ENCODE measurements around the gene BTBD2.
"Not testable (repeated sequence)": the region's sequence is repeated elsewhere in the genome, so short reads cannot be mapped to it uniquely, and the experiment has no call there.

BTBD2 gene

DNA sequence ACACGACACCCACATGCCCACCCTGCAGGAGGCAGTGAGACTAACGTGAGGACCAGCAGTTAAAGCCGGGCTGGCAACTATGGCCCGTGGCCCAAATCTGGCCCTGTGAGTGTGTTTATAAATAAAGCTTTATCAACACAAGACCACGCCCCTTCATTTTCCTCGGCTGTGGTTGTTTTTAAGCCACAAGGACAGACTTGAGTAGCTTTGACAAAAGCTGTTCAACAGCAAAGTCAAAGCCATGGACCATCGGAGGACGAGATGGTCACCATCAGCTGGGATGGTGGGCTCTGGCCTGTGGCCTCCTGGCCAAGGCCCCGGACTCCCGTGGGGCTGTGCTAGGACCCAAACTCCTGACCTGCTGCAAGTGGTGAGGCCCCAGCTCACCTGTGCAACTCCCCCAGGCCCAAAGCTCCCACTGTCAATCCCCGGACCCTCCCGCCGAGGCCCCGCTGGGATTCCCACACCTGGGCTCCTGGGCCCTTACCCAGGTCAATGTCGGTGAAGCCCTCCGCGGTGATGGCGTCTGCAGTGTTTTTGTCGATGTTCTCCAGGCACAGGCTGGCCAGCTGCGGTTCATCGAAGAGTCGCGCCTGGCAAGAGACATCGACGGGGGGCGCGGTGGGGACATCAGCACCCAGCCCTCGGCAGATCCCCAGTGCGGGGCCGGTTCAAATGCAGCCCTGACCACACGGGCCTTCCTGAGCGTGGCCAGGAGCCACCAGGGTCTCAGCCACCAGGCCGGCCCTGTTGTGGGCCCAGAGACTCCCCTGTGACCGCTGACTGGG lies 25.1 kb downstream of the BTBD2 start:
- H4K8ac ChIP-seq (ENCODE audit: low read depth, low read length) = no peak overlapping the region
- no peak overlapping the region for H3K56ac ChIP-seq (ENCODE audit: low read length)
- no peak overlapping the region for H4K5ac ChIP-seq (ENCODE audit: low read length)
- H2AK5ac ChIP-seq (ENCODE audit: low read length) = no peak overlapping the region
- no peak overlapping the region for H3K9ac ChIP-seq (ENCODE audit: low read length)
- no peak overlapping the region for H3K4me3 ChIP-seq (ENCODE audit: low read length)
- no peak overlapping the region for H2BK120ac ChIP-seq (ENCODE audit: low read depth, low read length)
- H2BK5ac ChIP-seq (ENCODE audit: low read length) = no peak overlapping the region
- H3K23ac ChIP-seq (ENCODE audit: low read length) = no peak overlapping the region
- H3K4ac ChIP-seq (ENCODE audit: low read depth, low read length) = no peak overlapping the region
- DNase-seq = no peak
- no peak overlapping the region for H3K27ac ChIP-seq (ENCODE audit: low read depth, low read length)
- H3K36me3 ChIP-seq (ENCODE audit: control insufficient read depth, insufficient read depth, low read length) = peaks cover 2% of the 10 kb centered on the region
- H2BK15ac ChIP-seq (replicated peaks; ENCODE audit: low read depth) = no peak overlapping the region
- WGBS (ENCODE audit: extremely low coverage, insufficient coverage, low lambda C conversion rate) = no CpG with 5 or more reads among the region's 34 CpGs
- no peak overlapping the region for H3K18ac ChIP-seq (ENCODE audit: low read length)
- H3K4me1 ChIP-seq (ENCODE audit: control insufficient read depth, low read depth, low read length) = no peaks in the 10 kb centered on the region
- H3K79me2 ChIP-seq (ENCODE audit: control insufficient read depth, insufficient read depth, low read length) = no peaks in the 10 kb centered on the region
- no peaks in the 10 kb centered on the region for H3K79me1 ChIP-seq (ENCODE audit: low read length)
- no peaks in the 10 kb centered on the region for H3K27me3 ChIP-seq (ENCODE audit: insufficient read depth, low read length, poor library complexity)
- no peak overlapping the region for H3K4me2 ChIP-seq (ENCODE audit: low read length)

GRCh38 chr19:1989513-1990229 lies 25.8 kb downstream of the BTBD2 start:
- H3K4me2 ChIP-seq (ENCODE audit: low read length) = no peak overlapping the region
- H3K4me1 ChIP-seq (ENCODE audit: control insufficient read depth, low read depth, low read length) = no peaks in the 10 kb centered on the region
- H3K27me3 ChIP-seq (ENCODE audit: insufficient read depth, low read length, poor library complexity) = no peaks in the 10 kb centered on the region
- H2BK120ac ChIP-seq (ENCODE audit: low read depth, low read length) = no peak overlapping the region
- no peak overlapping the region for H4K8ac ChIP-seq (ENCODE audit: low read depth, low read length)
- no peak overlapping the region for H3K9ac ChIP-seq (ENCODE audit: low read length)
- H3K18ac ChIP-seq (ENCODE audit: low read length) = no peak overlapping the region
- no peaks in the 10 kb centered on the region for H3K79me2 ChIP-seq (ENCODE audit: control insufficient read depth, insufficient read depth, low read length)
- peaks cover 2% of the 10 kb centered on the region for H3K36me3 ChIP-seq (ENCODE audit: control insufficient read depth, insufficient read depth, low read length)
- no peak overlapping the region for H3K27ac ChIP-seq (ENCODE audit: low read depth, low read length)
- no peak overlapping the region for H3K4ac ChIP-seq (ENCODE audit: low read depth, low read length)
- no peak overlapping the region for H3K56ac ChIP-seq (ENCODE audit: low read length)
- no peak overlapping the region for H2BK15ac ChIP-seq (replicated peaks; ENCODE audit: low read depth)
- no peaks in the 10 kb centered on the region for H3K79me1 ChIP-seq (ENCODE audit: low read length)
- H3K4me3 ChIP-seq (ENCODE audit: low read length) = no peak overlapping the region
- H2BK5ac ChIP-seq (ENCODE audit: low read length) = no peak overlapping the region
- H4K5ac ChIP-seq (ENCODE audit: low read length) = no peak overlapping the region
- no peak overlapping the region for H2AK5ac ChIP-seq (ENCODE audit: low read length)
- WGBS (ENCODE audit: extremely low coverage, insufficient coverage, low lambda C conversion rate) = no CpG with 5 or more reads among the region's 40 CpGs
- DNase-seq = no peak
- no peak overlapping the region for H3K23ac ChIP-seq (ENCODE audit: low read length)

DNA sequence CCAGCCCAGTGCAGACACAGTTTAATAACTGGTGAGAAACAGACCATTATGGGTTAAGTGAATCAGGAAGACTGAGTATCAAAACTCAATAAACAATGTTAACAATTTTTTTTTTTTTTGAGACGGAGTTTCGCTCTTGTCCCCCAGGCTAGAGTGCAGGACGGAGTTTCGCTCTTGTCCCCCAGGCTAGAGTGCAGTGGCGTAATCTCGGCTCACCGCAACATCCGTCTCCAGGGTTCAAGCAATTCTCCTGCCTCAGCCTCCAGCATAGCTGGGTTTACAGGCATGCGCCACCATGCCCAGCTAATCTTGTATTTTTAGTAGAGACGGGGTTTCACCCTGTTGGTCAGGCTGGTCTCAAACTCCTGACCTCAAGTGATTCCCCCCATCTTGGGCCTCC lies 27.1 kb downstream of the BTBD2 start:
- H4K8ac ChIP-seq (ENCODE audit: low read depth, low read length); H3K27ac ChIP-seq (ENCODE audit: low read depth, low read length); H3K36me3 ChIP-seq (ENCODE audit: control insufficient read depth, insufficient read depth, low read length): not testable (repeated sequence)

DNA sequence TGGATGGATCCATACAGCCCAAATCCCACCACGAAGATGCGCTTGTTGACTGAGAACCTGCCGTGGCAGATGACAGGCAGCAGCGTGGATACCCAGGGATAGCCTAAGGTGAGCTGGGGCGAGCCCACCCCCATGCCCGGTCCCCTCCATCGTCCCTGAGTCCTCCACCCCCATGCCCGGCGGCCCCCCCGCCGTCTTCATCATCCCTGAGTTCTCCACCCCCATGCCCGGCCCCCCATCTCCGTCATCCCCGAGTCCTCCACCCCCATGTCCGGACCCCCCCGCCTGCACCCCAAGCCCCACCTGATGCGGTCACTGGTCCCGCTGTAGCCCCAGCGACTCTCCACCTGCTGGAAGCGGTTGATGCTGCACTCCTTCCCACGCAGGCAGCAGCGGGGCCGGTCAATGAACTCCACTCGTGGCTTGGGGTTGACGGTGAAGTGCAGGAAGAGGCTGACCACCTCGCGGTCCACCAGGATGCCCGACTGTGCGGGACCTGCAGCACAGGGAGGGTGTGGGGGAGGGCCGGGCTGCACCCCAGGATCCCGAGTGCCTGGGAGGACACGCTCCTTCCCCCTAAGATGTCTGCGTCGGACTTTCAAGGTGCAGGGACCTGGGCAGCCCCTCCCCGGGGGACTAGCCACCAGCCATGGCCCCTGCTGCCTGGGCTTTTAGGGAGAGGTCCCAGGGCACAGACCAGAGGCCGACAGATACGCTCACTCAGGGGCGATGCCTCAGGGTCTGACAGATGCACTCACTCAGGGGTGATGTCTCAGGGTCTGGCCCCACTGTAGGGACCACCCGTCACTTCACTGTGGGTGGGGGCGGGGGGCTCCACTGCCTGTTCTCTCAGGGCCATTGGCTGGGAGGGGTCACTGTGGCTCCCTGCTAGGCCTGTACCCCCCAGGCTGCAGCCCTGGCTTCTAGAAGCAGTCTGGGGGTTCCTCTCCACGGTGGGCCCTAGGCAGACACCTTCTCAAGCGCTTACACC lies 28.0 kb downstream of the BTBD2 start:
- Histone ChIP-seq H4K8ac (ENCODE audit: low read depth, low read length) (no peak overlapping the region), H3K27me3 (ENCODE audit: insufficient read depth, low read length, poor library complexity) (no peaks in the 10 kb centered on the region), H3K4me1 (ENCODE audit: control insufficient read depth, low read depth, low read length) (no peaks in the 10 kb centered on the region), H3K79me1 (ENCODE audit: low read length) (no peaks in the 10 kb centered on the region), H4K5ac (ENCODE audit: low read length) (no peak overlapping the region), H3K9ac (ENCODE audit: low read length) (no peak overlapping the region), H3K4me2 (ENCODE audit: low read length) (no peak overlapping the region), H3K4me3 (ENCODE audit: low read length) (no peak overlapping the region), H3K36me3 (ENCODE audit: control insufficient read depth, insufficient read depth, low read length) (peaks cover 3% of the 10 kb centered on the region), H3K56ac (ENCODE audit: low read length) (no peak overlapping the region), H3K27ac (ENCODE audit: low read depth, low read length) (no peak overlapping the region), H3K18ac (ENCODE audit: low read length) (no peak overlapping the region), H2BK5ac (ENCODE audit: low read length) (no peak overlapping the region), H3K23ac (ENCODE audit: low read length) (no peak overlapping the region), H2BK120ac (ENCODE audit: low read depth, low read length) (no peak overlapping the region), H2BK15ac (replicated peaks; ENCODE audit: low read depth) (no peak overlapping the region), H2AK5ac (ENCODE audit: low read length) (no peak overlapping the region), H3K4ac (ENCODE audit: low read depth, low read length) (no peak overlapping the region), H3K79me2 (ENCODE audit: control insufficient read depth, insufficient read depth, low read length) (no peaks in the 10 kb centered on the region)
- WGBS (ENCODE audit: extremely low coverage, insufficient coverage, low lambda C conversion rate) = no CpG with 5 or more reads among the region's 42 CpGs
- peak; percentile 15 for DNase-seq

More for the DNA sequence above, 27.1 kb downstream of the BTBD2 start:
- not testable (repeated sequence) for H2BK120ac ChIP-seq (ENCODE audit: low read depth, low read length); H3K23ac ChIP-seq (ENCODE audit: low read length); H3K4me3 ChIP-seq (ENCODE audit: low read length); H3K79me2 ChIP-seq (ENCODE audit: control insufficient read depth, insufficient read depth, low read length); H3K4me2 ChIP-seq (ENCODE audit: low read length); H2BK15ac ChIP-seq (replicated peaks; ENCODE audit: low read depth); H2AK5ac ChIP-seq (ENCODE audit: low read length); H3K4me1 ChIP-seq (ENCODE audit: control insufficient read depth, low read depth, low read length); H3K27me3 ChIP-seq (ENCODE audit: insufficient read depth, low read length, poor library complexity); DNase-seq; H4K5ac ChIP-seq (ENCODE audit: low read length); H3K56ac ChIP-seq (ENCODE audit: low read length); H3K79me1 ChIP-seq (ENCODE audit: low read length); H3K4ac ChIP-seq (ENCODE audit: low read depth, low read length); H3K18ac ChIP-seq (ENCODE audit: low read length); H2BK5ac ChIP-seq (ENCODE audit: low read length); H3K9ac ChIP-seq (ENCODE audit: low read length)
- no CpG with 5 or more reads among the region's 10 CpGs for WGBS (ENCODE audit: extremely low coverage, insufficient coverage, low lambda C conversion rate)

GRCh38 chr19:1986357-1987162 lies 29.0 kb downstream of the BTBD2 start:
- Histone ChIP-seq H3K4ac (ENCODE audit: low read depth, low read length) (no peak overlapping the region), H2BK15ac (replicated peaks; ENCODE audit: low read depth) (no peak overlapping the region), H3K79me1 (ENCODE audit: low read length) (no peaks in the 10 kb centered on the region), H3K23ac (ENCODE audit: low read length) (no peak overlapping the region), H2BK120ac (ENCODE audit: low read depth, low read length) (no peak overlapping the region), H3K4me1 (ENCODE audit: control insufficient read depth, low read depth, low read length) (no peaks in the 10 kb centered on the region), H3K27ac (ENCODE audit: low read depth, low read length) (no peak overlapping the region), H4K5ac (ENCODE audit: low read length) (no peak overlapping the region), H4K8ac (ENCODE audit: low read depth, low read length) (no peak overlapping the region), H3K4me2 (ENCODE audit: low read length) (no peak overlapping the region), H3K4me3 (ENCODE audit: low read length) (no peak overlapping the region), H2AK5ac (ENCODE audit: low read length) (no peak overlapping the region), H3K56ac (ENCODE audit: low read length) (no peak overlapping the region), H2BK5ac (ENCODE audit: low read length) (no peak overlapping the region), H3K36me3 (ENCODE audit: control insufficient read depth, insufficient read depth, low read length) (peaks cover 4% of the 10 kb centered on the region), H3K9ac (ENCODE audit: low read length) (no peak overlapping the region), H3K18ac (ENCODE audit: low read length) (no peak overlapping the region), H3K79me2 (ENCODE audit: control insufficient read depth, insufficient read depth, low read length) (no peaks in the 10 kb centered on the region), H3K27me3 (ENCODE audit: insufficient read depth, low read length, poor library complexity) (no peaks in the 10 kb centered on the region)
- WGBS (ENCODE audit: extremely low coverage, insufficient coverage, low lambda C conversion rate) = no CpG with 5 or more reads among the region's 42 CpGs
- DNase-seq = no peak
